Lower lobe of right lung (tissue), 2 donors: ENCODE measurements around the gene CAMSAP1. TPM values are rescaled to one million over a fixed set of nuclear protein-coding genes. Genes with fewer than 3 reads are reported as not detected.
"Not testable (repeated sequence)": the region's sequence is repeated elsewhere in the genome, so short reads cannot be mapped to it uniquely, and the experiment has no call there.

Experiments used
- ATAC-seq, 2 donors: fragments of 200-7000 bp; cut with Tn5 transposase; one replicate each; pipeline ENCODE4 v1.9.1; 2020 to 2022; ENCODE audit warnings: mild to moderate bottlenecking in 2 of 2, moderate library complexity in 2 of 2
- DNase-seq: peaks from one replicate; pipeline ENCODE4 v3.0.0-alpha.2; 2020
- H3K27ac ChIP-seq: fragments of 200-600 bp; one replicate; pipeline ENCODE4 v1.8.0; 2022
- H3K27me3 ChIP-seq: fragments of 200-600 bp; one replicate; pipeline ENCODE4 v1.8.0; 2022; ENCODE audit warnings: low read depth
- H3K36me3 ChIP-seq: fragments of 200-600 bp; one replicate; pipeline ENCODE4 v1.8.0; 2022; ENCODE audit warnings: mild to moderate bottlenecking
- H3K4me1 ChIP-seq: fragments of 200-600 bp; one replicate; pipeline ENCODE4 v1.8.0; 2022
- H3K4me3 ChIP-seq: fragments of 200-600 bp; one replicate; pipeline ENCODE4 v1.8.0; 2022; ENCODE audit warnings: mild to moderate bottlenecking
- H3K9me3 ChIP-seq: fragments of 200-600 bp; one replicate; pipeline ENCODE4 v1.8.0; 2022
- CTCF ChIP-seq: fragments of 200-600 bp; IDR thresholded peaks from one replicate; pipeline ENCODE4 v1.8.0; 2022; ENCODE audit warnings: antibody characterized with exemption, mild to moderate bottlenecking
- intact Hi-C: fragments of 100-400 bp; cut with DNase I; formaldehyde crosslinking; loops from one replicate; pipeline ENCODE4 v1.11.0; 2022
- total RNA-seq: library from RNA; stranded (reverse); fragmentation: NEBNext Ultra II Directional; extraction: Animal tissue kit (Norgen Biotek cat#: 25700); gene quantifications from one replicate; pipeline ENCODE4 v1.2.1, GENCODE V29; 2021
- donor health status: DM: no; HTN: yes; CAD: no; lungs with severe emphysema.

Gene CAMSAP1
- total RNA-seq, 1 donor from 2014 or later = 34.4 TPM

DNA sequence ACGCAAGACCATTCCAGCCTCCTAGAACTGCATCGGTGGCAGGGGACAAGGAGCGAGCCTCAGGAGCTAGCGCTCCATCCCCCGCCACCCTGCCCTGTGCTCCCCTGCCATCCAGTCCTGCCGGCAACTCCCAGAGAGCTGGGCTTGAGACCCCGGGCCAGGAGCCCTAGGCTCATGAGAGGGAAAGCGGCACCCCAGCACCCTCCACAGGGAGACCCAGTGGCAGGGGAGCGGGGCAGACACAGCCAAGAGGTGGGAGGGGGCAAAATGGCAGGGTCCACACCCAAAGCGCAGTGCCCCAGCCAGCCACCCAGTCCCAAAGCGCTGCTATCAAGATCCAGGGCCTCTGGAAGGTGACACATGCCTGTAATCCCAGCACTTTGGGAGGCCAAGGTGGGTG, 41.1 kb upstream of the CAMSAP1 start:
- no peak for DNase-seq
- no peak for TF ChIP-seq CTCF

GRCh38 chr9:135947582-135947981, 40.2 kb upstream of the CAMSAP1 start:
- Histone ChIP-seq H3K27ac (no peak overlapping the region), H3K9me3 (no peaks in the 10 kb centered on the region), H3K36me3 (peaks cover 95% of the 10 kb centered on the region), H3K4me3 (no peak overlapping the region), H3K4me1 (no peaks in the 10 kb centered on the region), H3K27me3 (no peaks in the 10 kb centered on the region)
- DNase-seq = no peak
- no peak for ATAC-seq
- no peak for TF ChIP-seq CTCF
- intact Hi-C loops = no loop called here

More for the DNA sequence above, 41.1 kb upstream of the CAMSAP1 start:
- Histone ChIP-seq H3K27me3 (no peaks in the 10 kb centered on the region), H3K4me3 (no peak overlapping the region), H3K4me1 (no peaks in the 10 kb centered on the region), H3K36me3 (peaks cover 95% of the 10 kb centered on the region), H3K9me3 (no peaks in the 10 kb centered on the region), H3K27ac (no peak overlapping the region)
- intact Hi-C loops = no loop called here
- peak in 1 of 2 donors; percentile 17 for ATAC-seq

DNA sequence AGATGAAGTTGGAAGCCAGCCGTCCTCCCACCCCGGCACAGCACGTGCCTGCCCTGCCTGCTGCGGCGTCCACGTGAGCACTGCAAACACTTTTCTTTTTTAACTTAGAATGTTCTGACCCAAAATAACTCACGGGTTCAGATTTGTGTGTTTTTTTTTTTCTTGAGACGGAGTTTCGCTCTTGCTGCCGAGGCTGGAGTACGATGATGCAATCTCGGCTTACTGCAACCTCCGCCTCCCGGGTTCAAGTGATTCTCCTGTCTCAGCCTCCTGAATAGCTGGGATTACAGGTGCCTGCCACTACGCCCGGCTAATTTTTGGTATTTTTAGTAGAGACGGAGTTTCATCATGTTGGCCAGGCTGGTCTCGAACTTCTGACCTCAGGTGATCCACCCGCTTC, 39.8 kb upstream of the CAMSAP1 start:
- H3K27ac ChIP-seq, ATAC-seq, H3K9me3 ChIP-seq, intact Hi-C loops, DNase-seq, H3K4me1 ChIP-seq, H3K4me3 ChIP-seq, H3K27me3 ChIP-seq: not testable (repeated sequence)
- H3K36me3 ChIP-seq = peaks cover 95% of the 10 kb centered on the region

GRCh38 chr9:135946392-135946994, 39.1 kb upstream of the CAMSAP1 start:
- Histone ChIP-seq H3K9me3 (no peaks in the 10 kb centered on the region), H3K36me3 (peaks cover 93% of the 10 kb centered on the region)
- ATAC-seq = no peak

DNA sequence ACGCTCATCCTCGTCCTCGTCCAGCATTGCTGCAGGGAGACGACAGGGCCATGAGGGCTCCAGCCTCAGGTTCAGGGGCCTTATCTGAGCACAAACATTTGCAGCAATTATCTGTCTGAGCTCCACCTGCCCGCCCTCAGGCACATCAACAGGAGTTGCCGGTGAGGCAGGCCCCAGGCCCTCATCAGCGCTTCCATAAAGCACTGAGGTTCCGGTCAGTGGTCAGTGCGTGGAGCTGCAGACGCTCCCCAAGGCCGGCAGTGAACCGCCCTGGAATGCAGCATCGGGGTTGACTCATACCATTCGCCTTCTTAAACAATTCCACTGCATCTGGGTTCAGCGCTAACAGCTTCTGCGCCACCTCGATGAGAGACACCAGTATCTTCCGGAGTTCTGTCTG, 38.6 kb upstream of the CAMSAP1 start:
- Histone ChIP-seq H3K27ac (no peak overlapping the region), H3K4me3 (no peak overlapping the region), H3K27me3 (no peaks in the 10 kb centered on the region), H3K9me3 (no peaks in the 10 kb centered on the region), H3K4me1 (no peaks in the 10 kb centered on the region), H3K36me3 (peaks cover 91% of the 10 kb centered on the region)
- ATAC-seq (no peak), DNase-seq (no peak)
- intact Hi-C loops = no loop called here
- TF ChIP-seq CTCF = no peak

More at GRCh38 chr9:135946392-135946994, 39.1 kb upstream of the CAMSAP1 start:
- DNase-seq = no peak
- Histone ChIP-seq H3K4me3 (no peak overlapping the region), H3K27me3 (no peaks in the 10 kb centered on the region), H3K27ac (no peak overlapping the region), H3K4me1 (no peaks in the 10 kb centered on the region)
- intact Hi-C loops = no loop called here
- TF ChIP-seq CTCF = no peak

DNA sequence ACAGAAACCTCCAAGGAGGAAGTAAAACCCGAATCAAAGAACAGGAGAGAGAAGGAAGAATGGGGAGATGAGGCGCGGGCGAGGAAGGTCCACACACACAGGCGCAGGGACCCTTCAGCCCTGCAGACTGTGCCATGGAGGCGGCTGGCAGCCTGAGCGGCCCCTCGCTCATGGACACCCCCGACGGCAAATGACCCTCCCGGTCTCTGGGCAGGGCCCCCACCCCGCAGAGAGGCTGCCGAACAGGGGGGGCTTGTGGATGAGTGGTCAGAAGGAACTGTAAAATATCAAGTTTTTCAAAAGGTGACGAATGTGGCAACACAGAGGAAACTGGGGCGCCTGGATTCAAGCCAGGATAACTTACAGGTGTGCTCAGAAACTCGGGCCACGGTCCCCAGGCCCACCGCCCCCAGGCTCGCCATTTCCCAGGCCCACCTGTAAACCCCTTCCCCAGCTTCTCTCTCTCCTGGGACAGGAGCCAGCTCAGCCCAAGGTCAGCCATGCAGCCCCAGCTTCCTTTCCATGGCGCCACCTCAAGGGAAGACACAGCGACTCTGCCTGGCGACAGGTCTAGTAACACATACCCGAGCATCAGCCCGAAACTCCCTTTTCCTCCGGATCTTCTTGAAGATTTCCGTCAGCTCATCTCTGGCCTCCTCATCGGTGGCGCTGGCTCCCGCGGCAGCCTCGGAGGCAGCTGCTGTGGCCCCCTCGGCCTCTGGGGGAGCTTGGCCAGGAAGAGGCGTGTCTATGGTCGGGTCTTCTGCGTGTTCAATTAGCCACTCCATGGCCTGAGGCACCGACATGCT, 37.3 kb upstream of the CAMSAP1 start:
- Histone ChIP-seq H3K27ac (no peak overlapping the region), H3K36me3 (peaks cover 87% of the 10 kb centered on the region), H3K4me3 (no peak overlapping the region), H3K4me1 (no peaks in the 10 kb centered on the region), H3K27me3 (no peaks in the 10 kb centered on the region), H3K9me3 (no peaks in the 10 kb centered on the region)
- intact Hi-C loops = no loop called here
- ATAC-seq = no peak
- TF ChIP-seq CTCF = no peak
- no peak for DNase-seq

- intact Hi-C loops, H3K4me3 ChIP-seq, H3K9me3 ChIP-seq, DNase-seq, H3K4me1 ChIP-seq, H3K27ac ChIP-seq, ATAC-seq, H3K27me3 ChIP-seq: not testable (repeated sequence)
- H3K36me3 ChIP-seq = peaks cover 87% of the 10 kb centered on the region
Observed at GRCh38 chr9:135943604-135944003, 36.3 kb upstream of the CAMSAP1 start.
